Osteoblast (primary cell): ENCODE results near the gene MB21D2. TPM values are rescaled to one million over a fixed set of nuclear protein-coding genes. Genes with fewer than 3 reads are reported as not detected.

Experiments
- DNase-seq: peaks from one replicate; pipeline ENCODE4 v3.0.0; 2011; ENCODE audit warnings: low spot score, mixed read lengths; ENCODE audit not compliant: insufficient read length; ENCODE audit errors: missing footprints
- H2AFZ ChIP-seq: 2 replicates; pipeline ENCODE4 v1.6.0; 2011; ENCODE audit warnings: mild to moderate bottlenecking, low read length
- H3K27ac ChIP-seq: 2 replicates; pipeline ENCODE4 v1.5.1; 2011; ENCODE audit warnings: mild to moderate bottlenecking, low read depth, low read length, moderate library complexity
- H3K27me3 ChIP-seq: 2 replicates; pipeline ENCODE4 v1.6.0; 2012; ENCODE audit warnings: mild to moderate bottlenecking, control low read depth, inconsistent platforms, low read length, moderate library complexity; ENCODE audit not compliant: insufficient read depth
- H3K36me3 ChIP-seq: 2 replicates; pipeline ENCODE4 v1.5.1; 2011; ENCODE audit warnings: mild to moderate bottlenecking, low read length, control low read depth, moderate library complexity; ENCODE audit not compliant: insufficient read depth
- H3K4me1 ChIP-seq: 2 replicates; pipeline ENCODE4 v1.5.1; 2011; ENCODE audit warnings: mild to moderate bottlenecking, low read length, control low read depth, moderate library complexity; ENCODE audit not compliant: insufficient read depth
- H3K4me2 ChIP-seq: 2 replicates; pipeline ENCODE4 v1.6.0; 2011; ENCODE audit warnings: mild to moderate bottlenecking, low read length; ENCODE audit not compliant: insufficient read depth
- H3K4me3 ChIP-seq: fragments of 200-600 bp; sonication (generic); 3 replicates; pipeline ENCODE4 v1.5.1; 2012; ENCODE audit warnings: mild to moderate bottlenecking, low read length, inconsistent platforms; ENCODE audit not compliant: insufficient read depth
- H3K79me2 ChIP-seq: 2 replicates; pipeline ENCODE4 v1.6.0; 2012; ENCODE audit warnings: mild to moderate bottlenecking, low read length, control low read depth, inconsistent platforms; ENCODE audit not compliant: insufficient read depth
- H3K9me3 ChIP-seq: 2 replicates; pipeline ENCODE4 v1.5.1; 2011; ENCODE audit warnings: low read depth, low read length, control low read depth
- H4K20me1 ChIP-seq: 2 replicates; pipeline ENCODE4 v1.6.0; 2012; ENCODE audit warnings: mild to moderate bottlenecking, low read length, control low read depth; ENCODE audit not compliant: insufficient read depth
- total RNA-seq: library from RNA; depleted of rRNA; stranded (reverse); fragments of >200 nt; gene quantifications from 2 replicates; pipeline ENCODE4 v1.2.3, GENCODE V29; 2012
- TF ChIP-seq, protein P1 (sequence below): IDR thresholded peaks from 2 replicates; pipeline ENCODE4 v1.5.1; 2011; ENCODE audit warnings: mild to moderate bottlenecking, low read depth, low read length, moderate library complexity; ENCODE audit errors: extremely low read depth

MB21D2 gene
- total RNA-seq, 1 donor: 6.5 TPM

GRCh38 chr3:192845526-192845855 is 72.2 kb downstream of the MB21D2 start:
- no peaks in the 10 kb centered on the region for H3K36me3 ChIP-seq
- H3K4me2 ChIP-seq: no peak overlapping the region
- H3K27me3 ChIP-seq: no peaks in the 10 kb centered on the region
- H3K4me3 ChIP-seq: no peak overlapping the region
- H3K27ac ChIP-seq: no peak overlapping the region
- H2AFZ ChIP-seq: no peak overlapping the region
- H3K79me2 ChIP-seq: peaks cover 32% of the 10 kb centered on the region
- TF ChIP-seq, protein P1, sequence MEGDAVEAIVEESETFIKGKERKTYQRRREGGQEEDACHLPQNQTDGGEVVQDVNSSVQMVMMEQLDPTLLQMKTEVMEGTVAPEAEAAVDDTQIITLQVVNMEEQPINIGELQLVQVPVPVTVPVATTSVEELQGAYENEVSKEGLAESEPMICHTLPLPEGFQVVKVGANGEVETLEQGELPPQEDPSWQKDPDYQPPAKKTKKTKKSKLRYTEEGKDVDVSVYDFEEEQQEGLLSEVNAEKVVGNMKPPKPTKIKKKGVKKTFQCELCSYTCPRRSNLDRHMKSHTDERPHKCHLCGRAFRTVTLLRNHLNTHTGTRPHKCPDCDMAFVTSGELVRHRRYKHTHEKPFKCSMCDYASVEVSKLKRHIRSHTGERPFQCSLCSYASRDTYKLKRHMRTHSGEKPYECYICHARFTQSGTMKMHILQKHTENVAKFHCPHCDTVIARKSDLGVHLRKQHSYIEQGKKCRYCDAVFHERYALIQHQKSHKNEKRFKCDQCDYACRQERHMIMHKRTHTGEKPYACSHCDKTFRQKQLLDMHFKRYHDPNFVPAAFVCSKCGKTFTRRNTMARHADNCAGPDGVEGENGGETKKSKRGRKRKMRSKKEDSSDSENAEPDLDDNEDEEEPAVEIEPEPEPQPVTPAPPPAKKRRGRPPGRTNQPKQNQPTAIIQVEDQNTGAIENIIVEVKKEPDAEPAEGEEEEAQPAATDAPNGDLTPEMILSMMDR: no peak
- peaks cover 24% of the 10 kb centered on the region for H4K20me1 ChIP-seq
- peaks cover 29% of the 10 kb centered on the region for H3K4me1 ChIP-seq
- no peaks in the 10 kb centered on the region for H3K9me3 ChIP-seq
- no peak for DNase-seq

DNA sequence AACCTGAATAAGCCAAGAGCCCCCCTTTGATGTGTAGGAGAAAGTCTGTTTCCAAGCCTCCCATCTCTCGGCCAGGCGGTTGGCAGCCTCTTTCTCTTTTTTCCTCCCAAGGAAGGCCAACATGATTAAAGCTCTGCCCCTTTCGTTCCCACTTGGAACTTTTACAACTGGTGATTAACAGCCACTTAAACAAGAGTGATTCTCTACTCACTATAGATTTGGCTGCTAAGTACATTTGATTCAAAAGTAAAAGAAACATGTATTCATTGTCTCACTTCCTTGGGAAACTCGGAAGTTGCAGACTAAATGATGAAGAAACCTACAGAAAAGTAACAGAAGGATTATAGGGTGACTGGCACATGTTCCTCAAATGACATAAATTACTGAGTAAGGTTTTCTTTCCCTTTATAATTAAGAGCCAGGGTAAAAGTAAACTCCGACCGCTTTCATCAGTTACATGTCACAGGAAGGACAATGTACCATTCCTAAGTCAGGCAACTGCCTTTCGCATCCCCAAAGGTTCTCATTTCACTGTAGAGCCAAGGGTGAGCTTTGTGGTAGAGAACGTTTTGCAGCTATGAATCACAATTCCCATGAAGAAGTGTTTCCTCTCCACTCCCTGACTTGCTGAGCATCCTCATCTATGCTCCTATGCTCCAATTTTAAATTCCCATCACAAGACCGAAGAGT is 72.7 kb downstream of the MB21D2 start:
- no peak overlapping the region for H3K27ac ChIP-seq
- peaks cover 27% of the 10 kb centered on the region for H3K79me2 ChIP-seq
- H3K9me3 ChIP-seq: no peaks in the 10 kb centered on the region
- no peak for DNase-seq
- H2AFZ ChIP-seq: no peak overlapping the region
- peaks cover 19% of the 10 kb centered on the region for H4K20me1 ChIP-seq
- no peaks in the 10 kb centered on the region for H3K36me3 ChIP-seq
- no peaks in the 10 kb centered on the region for H3K27me3 ChIP-seq
- H3K4me1 ChIP-seq: peaks cover 24% of the 10 kb centered on the region
- no peak overlapping the region for H3K4me2 ChIP-seq
- TF ChIP-seq, protein P1: no peak
- no peak overlapping the region for H3K4me3 ChIP-seq

DNA sequence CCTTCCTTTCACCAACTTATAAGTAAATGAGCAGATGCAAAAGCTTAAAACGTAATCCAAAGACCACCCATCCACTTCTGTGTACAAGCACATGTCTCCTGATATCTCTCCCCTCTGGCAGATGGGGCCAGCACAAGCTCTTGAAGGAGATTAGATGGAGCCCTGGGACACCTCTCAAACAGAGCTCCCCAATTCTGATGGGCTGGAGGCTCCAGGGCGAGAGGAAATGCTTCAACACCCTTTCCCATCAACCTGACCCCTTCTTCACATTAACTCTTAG is 73.2 kb downstream of the MB21D2 start:
- Histone ChIP-seq H3K27me3 (no peaks in the 10 kb centered on the region), H3K4me2 (no peak overlapping the region), H3K27ac (no peak overlapping the region), H3K36me3 (no peaks in the 10 kb centered on the region), H2AFZ (no peak overlapping the region), H3K4me1 (peaks cover 24% of the 10 kb centered on the region), H4K20me1 (peaks cover 19% of the 10 kb centered on the region), H3K9me3 (no peaks in the 10 kb centered on the region), H3K79me2 (peaks cover 27% of the 10 kb centered on the region), H3K4me3 (no peak overlapping the region)
- DNase-seq: no peak
- TF ChIP-seq, protein P1: no peak

DNA sequence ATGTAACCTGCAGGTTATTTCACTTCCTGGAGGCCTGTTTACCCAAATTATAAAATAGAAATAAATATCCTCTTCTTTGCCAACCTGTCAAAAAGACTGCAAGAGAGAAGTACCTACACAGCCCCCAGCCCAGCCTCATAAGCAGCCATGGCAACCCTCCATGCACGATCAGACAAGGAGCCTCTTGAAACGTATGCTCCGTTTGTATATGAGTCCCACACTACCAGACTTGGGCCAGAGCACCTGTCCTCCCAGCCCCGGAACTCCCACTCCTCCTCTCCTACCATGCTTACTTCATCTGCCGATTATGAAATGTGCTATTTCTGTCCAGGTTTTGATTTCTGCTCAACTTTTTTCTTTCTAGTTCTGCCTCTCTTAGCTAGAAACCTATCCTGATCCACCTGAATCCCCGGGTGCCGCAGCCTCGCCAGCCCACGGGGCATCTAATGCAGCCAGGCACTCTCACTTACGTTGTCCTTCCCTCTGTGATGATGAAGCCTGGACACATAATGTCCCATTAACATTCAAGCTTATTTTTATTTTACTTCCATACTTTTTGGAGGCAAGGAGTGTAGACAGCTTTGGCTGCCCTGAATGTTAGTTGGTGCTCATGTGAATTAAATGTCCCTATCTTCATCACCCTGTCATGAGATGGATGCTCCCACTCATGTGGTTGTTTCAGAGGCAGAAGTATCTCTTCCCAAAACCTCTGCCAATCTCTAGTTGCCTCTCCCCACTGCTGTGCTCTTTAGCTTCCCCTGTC is 73.8 kb downstream of the MB21D2 start:
- no peak overlapping the region for H3K4me2 ChIP-seq
- no peaks in the 10 kb centered on the region for H3K9me3 ChIP-seq
- DNase-seq: no peak
- H3K27me3 ChIP-seq: no peaks in the 10 kb centered on the region
- H3K4me3 ChIP-seq: no peak overlapping the region
- no peak overlapping the region for H2AFZ ChIP-seq
- H3K4me1 ChIP-seq: peaks cover 22% of the 10 kb centered on the region
- TF ChIP-seq, protein P1: no peak
- no peaks in the 10 kb centered on the region for H3K36me3 ChIP-seq
- H3K79me2 ChIP-seq: peaks cover 27% of the 10 kb centered on the region
- peaks cover 19% of the 10 kb centered on the region for H4K20me1 ChIP-seq
- H3K27ac ChIP-seq: no peak overlapping the region
